H9 (cell line): ENCODE results near the gene LHFPL2. TPM values are rescaled to one million over a fixed set of nuclear protein-coding genes. Genes with fewer than 3 reads are reported as not detected.

Source experiments
- DNase-seq: peaks from one replicate; pipeline ENCODE4 v3.0.0-alpha.2; 2017
- H2AFZ ChIP-seq: one replicate; pipeline ENCODE4 v1.6.1; 2013; ENCODE audit warnings: mild to moderate bottlenecking, low read length, control low read depth, moderate library complexity
- H2AK5ac ChIP-seq: 2 replicates; pipeline ENCODE4 v1.6.1; 2013; ENCODE audit warnings: low read length, control low read depth, mixed read lengths; ENCODE audit not compliant: insufficient read length
- H2BK120ac ChIP-seq: one replicate; pipeline ENCODE4 v1.6.1; 2013; ENCODE audit warnings: low read depth, mild to moderate bottlenecking, low read length, control low read depth, inconsistent platforms; ENCODE audit not compliant: poor library complexity, severe bottlenecking
- H2BK12ac ChIP-seq: 2 replicates; pipeline ENCODE4 v1.6.1; 2013; ENCODE audit warnings: low read length, control low read depth, mixed read lengths, low read depth; ENCODE audit not compliant: insufficient read length
- H2BK15ac ChIP-seq: 2 replicates; pipeline ENCODE4 v1.6.1; 2013; ENCODE audit warnings: low read depth, low read length, control low read depth
- H2BK20ac ChIP-seq: one replicate; pipeline ENCODE4 v1.6.1; 2013; ENCODE audit warnings: low read depth, mild to moderate bottlenecking, low read length, control low read depth, inconsistent platforms; ENCODE audit not compliant: poor library complexity, severe bottlenecking
- H2BK5ac ChIP-seq: 2 replicates; pipeline ENCODE4 v1.6.1; 2013; ENCODE audit warnings: low read length, control low read depth, mixed read lengths; ENCODE audit not compliant: insufficient read length
- H3K14ac ChIP-seq: 2 replicates; pipeline ENCODE4 v1.6.1; 2013; ENCODE audit warnings: low read length, control low read depth; ENCODE audit not compliant: insufficient read depth
- H3K18ac ChIP-seq: 2 replicates; pipeline ENCODE4 v1.6.1; 2013; ENCODE audit warnings: low read depth, mild to moderate bottlenecking, mixed read lengths, low read length, control low read depth; ENCODE audit not compliant: insufficient read length
- H3K23ac ChIP-seq: 2 replicates; pipeline ENCODE4 v1.6.1; 2013; ENCODE audit warnings: low read length, control low read depth, mixed read lengths, low read depth; ENCODE audit not compliant: insufficient read length
- H3K23me2 ChIP-seq: 2 replicates; pipeline ENCODE4 v1.6.1; 2013; ENCODE audit warnings: low read depth, mild to moderate bottlenecking, mixed read lengths, low read length, control low read depth; ENCODE audit not compliant: insufficient read length, poor library complexity, severe bottlenecking
- H3K27ac ChIP-seq: 2 replicates; pipeline ENCODE4 v1.5.1; 2013; ENCODE audit warnings: low read length, control low read depth, mixed read lengths, low read depth; ENCODE audit not compliant: insufficient read length
- H3K27me3 ChIP-seq: 2 replicates; pipeline ENCODE4 v1.6.1; 2013; ENCODE audit warnings: low read length, control low read depth, inconsistent platforms; ENCODE audit not compliant: insufficient read depth
- H3K4ac ChIP-seq: 2 replicates; pipeline ENCODE4 v1.6.1; 2013; ENCODE audit warnings: low read depth, mild to moderate bottlenecking, control low read depth, inconsistent platforms, low read length, moderate library complexity
- H3K4me1 ChIP-seq: 2 replicates; pipeline ENCODE4 v1.6.1; 2013; ENCODE audit warnings: low read length, control low read depth, inconsistent platforms; ENCODE audit not compliant: insufficient read depth
- H3K4me2 ChIP-seq: 2 replicates; pipeline ENCODE4 v1.6.1; 2013; ENCODE audit warnings: low read length, control low read depth, mixed read lengths; ENCODE audit not compliant: insufficient read length, insufficient read depth
- H3K56ac ChIP-seq: 2 replicates; pipeline ENCODE4 v1.6.1; 2013; ENCODE audit warnings: low read depth, mild to moderate bottlenecking, mixed read lengths, low read length, control low read depth; ENCODE audit not compliant: insufficient read length
- H3K79me1 ChIP-seq: 2 replicates; pipeline ENCODE4 v1.6.1; 2013; ENCODE audit warnings: low read depth, mild to moderate bottlenecking, moderate library complexity, low read length, control low read depth, inconsistent platforms; ENCODE audit not compliant: insufficient read depth, poor library complexity, severe bottlenecking
- H3K79me2 ChIP-seq: 2 replicates; pipeline ENCODE4 v1.6.1; 2013; ENCODE audit warnings: low read length, control low read depth, inconsistent platforms; ENCODE audit not compliant: insufficient read depth
- H3K9ac ChIP-seq: 2 replicates; pipeline ENCODE4 v1.6.1; 2013; ENCODE audit warnings: low read length, control low read depth, mixed read lengths; ENCODE audit not compliant: insufficient read length; ENCODE audit errors: extremely low read depth
- H3K9me3 ChIP-seq: one replicate; pipeline ENCODE4 v1.6.1; 2013; ENCODE audit warnings: low read depth, low read length, inconsistent platforms; ENCODE audit not compliant: control insufficient read depth
- H3T11ph ChIP-seq: one replicate; pipeline ENCODE4 v1.6.1; 2013; ENCODE audit warnings: mild to moderate bottlenecking, low read length, control low read depth, inconsistent platforms
- H4K20me1 ChIP-seq: one replicate; pipeline ENCODE4 v1.6.1; 2013; ENCODE audit not compliant: control insufficient read depth, insufficient read length, insufficient read depth
- H4K5ac ChIP-seq: 2 replicates; pipeline ENCODE4 v1.6.1; 2013; ENCODE audit warnings: low read depth, mild to moderate bottlenecking, mixed read lengths, low read length, control low read depth; ENCODE audit not compliant: insufficient read length
- H4K8ac ChIP-seq: replicated peaks from 2 replicates; pipeline ENCODE4 v1.6.1; 2013; ENCODE audit warnings: low read length, control low read depth, mixed read lengths, low read depth; ENCODE audit not compliant: insufficient read length
- H4K91ac ChIP-seq: 2 replicates; pipeline ENCODE4 v1.6.1; 2013; ENCODE audit warnings: low read depth, mild to moderate bottlenecking, moderate library complexity, mixed read lengths, low read length, control low read depth; ENCODE audit not compliant: insufficient read length
- H3K27ac Mint-ChIP-seq, 3 experiments: 2 replicates in 2 of 3; 3 replicates in 1 of 3; pipeline ENCODE4 v1.8.0; 2020 to 2021; ENCODE audit warnings: mixed read lengths in 3 of 3, mild to moderate bottlenecking in 1 of 3, moderate library complexity in 1 of 3
- H3K27me3 Mint-ChIP-seq: 2 replicates; pipeline ENCODE4 v1.8.0; 2021; ENCODE audit warnings: low read depth, mild to moderate bottlenecking, moderate library complexity, mixed read lengths
- H3K36me3 Mint-ChIP-seq, 3 experiments: 2 replicates in 2 of 3; 3 replicates in 1 of 3; pipeline ENCODE4 v1.8.0; 2020 to 2021; ENCODE audit warnings: low read depth in 3 of 3, mixed read lengths in 3 of 3; ENCODE audit not compliant: insufficient read depth in 1 of 3
- H3K4me1 Mint-ChIP-seq, 2 experiments: 2 replicates each; pipeline ENCODE4 v1.8.0; 2020; ENCODE audit warnings: mixed read lengths in 2 of 2
- H3K4me3 Mint-ChIP-seq, 2 experiments: 2 replicates in 1 of 2; 3 replicates in 1 of 2; pipeline ENCODE4 v1.8.0; 2020 to 2021; ENCODE audit warnings: mild to moderate bottlenecking in 2 of 2, mixed read lengths in 2 of 2, moderate library complexity in 1 of 2
- H3K9me3 Mint-ChIP-seq, 2 experiments: 2 replicates in 1 of 2; 3 replicates in 1 of 2; pipeline ENCODE4 v1.8.0; 2020; ENCODE audit warnings: mild to moderate bottlenecking in 2 of 2, mixed read lengths in 2 of 2, moderate library complexity in 1 of 2
- CTCF ChIP-seq: fragments of 200-600 bp; sonication (generic); conservative IDR thresholded peaks from 3 replicates; pipeline ENCODE4 v1.8.0; 2021; ENCODE audit warnings: antibody characterized with exemption, mild to moderate bottlenecking
- WGBS: extraction: QIAGEN DNeasy Blood & Tissue Kit; methylation state at CpG from one replicate; pipeline ENCODE4 v1.1.7; 2013; ENCODE audit warnings: missing lambda C conversion rate, low lambda C conversion rate, mixed read lengths; ENCODE audit not compliant: insufficient read length; ENCODE audit errors: extremely low coverage; 5-methylcytosine and 5-hydroxymethylcytosine counted together
- total RNA-seq: library from RNA; stranded (reverse); gene quantifications from 2 replicates; pipeline ENCODE4 v1.2.1, GENCODE V29; 2021

Gene LHFPL2
- total RNA-seq, 1 experiment from 2014 or later: 26.3 TPM

GRCh38 chr5:78492224-78492623 is 156.3 kb downstream of the LHFPL2 start:
- H3K9me3 ChIP-seq: no peaks in the 10 kb centered on the region
- no peak overlapping the region for H2BK12ac ChIP-seq
- no peak overlapping the region for H2BK20ac ChIP-seq
- H3K27ac ChIP-seq: no peak overlapping the region
- DNase-seq: no peak
- H3K4ac ChIP-seq: no peak overlapping the region
- no peak for TF ChIP-seq CTCF
- no peak overlapping the region for H4K91ac ChIP-seq
- H3K56ac ChIP-seq: no peak overlapping the region
- no peak overlapping the region for H3K4me3 Mint-ChIP-seq
- no peak overlapping the region for H3T11ph ChIP-seq
- peaks cover 35 to 38% of the 10 kb centered on the region in 2 experiments for H3K4me1 Mint-ChIP-seq
- H3K4me1 ChIP-seq: peaks cover 19% of the 10 kb centered on the region; the same call in 1 of the 2 replicates
- H3K23me2 ChIP-seq: no peaks in the 10 kb centered on the region
- H3K9me3 Mint-ChIP-seq: no peaks in the 10 kb centered on the region
- H3K9ac ChIP-seq: no peak overlapping the region
- no peak overlapping the region for H2AK5ac ChIP-seq
- H3K18ac ChIP-seq: no peak overlapping the region
- no peak overlapping the region for H3K23ac ChIP-seq
- no peak overlapping the region for H2BK5ac ChIP-seq
- no peak overlapping the region for H4K8ac ChIP-seq
- no peaks in the 10 kb centered on the region for H3K27me3 Mint-ChIP-seq
- H3K4me2 ChIP-seq: no peak overlapping the region
- no CpG with 5 or more reads among the region's 2 CpGs for whole genome bisulfite sequencing
- no peaks in the 10 kb centered on the region for H4K20me1 ChIP-seq
- H3K79me1 ChIP-seq: no peaks in the 10 kb centered on the region
- H3K79me2 ChIP-seq: no peaks in the 10 kb centered on the region; the same call in 1 of the 2 replicates
- no peaks in the 10 kb centered on the region for H3K27me3 ChIP-seq
- peaks cover 26 to 41% (median 36%) of the 10 kb centered on the region in 3 experiments; a peak in 6 of 7 replicates for H3K36me3 Mint-ChIP-seq
- no peak overlapping the region for H3K14ac ChIP-seq
- H3K27ac Mint-ChIP-seq: peak overlapping the region in 2 of 3 experiments; percentile 65 to 76; a peak in 3 of 7 replicates
- no peak overlapping the region for H2BK120ac ChIP-seq
- H2AFZ ChIP-seq: no peak overlapping the region
- no peak overlapping the region for H2BK15ac ChIP-seq
- no peak overlapping the region for H4K5ac ChIP-seq
